NCI-H2196 treated with DMSO at 0.1 percent for 48 hours (cell line): Measurements from ENCODE around the gene SLC25A3.

Experiments used
- DNase-seq: peaks from one replicate; lab custom pipeline; 2025; ENCODE audit not compliant: unreplicated experiment; lab: John Stamatoyannopoulos, UW

SLC25A3 gene

GRCh38 chr12:98653866-98654493, 60.5 kb downstream of the SLC25A3 start:
- DNase-seq = peak; percentile 24
